GM12874 (cell line): ENCODE measurements around the gene CELSR1.

ENCODE experiments used
- TF ChIP-seq, protein P1 (sequence below): IDR thresholded peaks from 2 replicates; pipeline ENCODE4 v1.5.1; 2011; ENCODE audit warnings: low read depth, mild to moderate bottlenecking, control low read depth, low read length, moderate library complexity; ENCODE audit not compliant: insufficient read depth

The CELSR1 gene

GRCh38 chr22:46368871-46369715, 168.3 kb downstream of the CELSR1 start:
- TF ChIP-seq, protein P1, sequence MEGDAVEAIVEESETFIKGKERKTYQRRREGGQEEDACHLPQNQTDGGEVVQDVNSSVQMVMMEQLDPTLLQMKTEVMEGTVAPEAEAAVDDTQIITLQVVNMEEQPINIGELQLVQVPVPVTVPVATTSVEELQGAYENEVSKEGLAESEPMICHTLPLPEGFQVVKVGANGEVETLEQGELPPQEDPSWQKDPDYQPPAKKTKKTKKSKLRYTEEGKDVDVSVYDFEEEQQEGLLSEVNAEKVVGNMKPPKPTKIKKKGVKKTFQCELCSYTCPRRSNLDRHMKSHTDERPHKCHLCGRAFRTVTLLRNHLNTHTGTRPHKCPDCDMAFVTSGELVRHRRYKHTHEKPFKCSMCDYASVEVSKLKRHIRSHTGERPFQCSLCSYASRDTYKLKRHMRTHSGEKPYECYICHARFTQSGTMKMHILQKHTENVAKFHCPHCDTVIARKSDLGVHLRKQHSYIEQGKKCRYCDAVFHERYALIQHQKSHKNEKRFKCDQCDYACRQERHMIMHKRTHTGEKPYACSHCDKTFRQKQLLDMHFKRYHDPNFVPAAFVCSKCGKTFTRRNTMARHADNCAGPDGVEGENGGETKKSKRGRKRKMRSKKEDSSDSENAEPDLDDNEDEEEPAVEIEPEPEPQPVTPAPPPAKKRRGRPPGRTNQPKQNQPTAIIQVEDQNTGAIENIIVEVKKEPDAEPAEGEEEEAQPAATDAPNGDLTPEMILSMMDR, result no peak

GRCh38 chr22:46368422-46368821, 169.0 kb downstream of the CELSR1 start:
- TF ChIP-seq, protein P1, result no peak

- TF ChIP-seq, protein P1, result peak; percentile 100
Observed at GRCh38 chr22:46367707-46368191, 169.7 kb downstream of the CELSR1 start.

DNA sequence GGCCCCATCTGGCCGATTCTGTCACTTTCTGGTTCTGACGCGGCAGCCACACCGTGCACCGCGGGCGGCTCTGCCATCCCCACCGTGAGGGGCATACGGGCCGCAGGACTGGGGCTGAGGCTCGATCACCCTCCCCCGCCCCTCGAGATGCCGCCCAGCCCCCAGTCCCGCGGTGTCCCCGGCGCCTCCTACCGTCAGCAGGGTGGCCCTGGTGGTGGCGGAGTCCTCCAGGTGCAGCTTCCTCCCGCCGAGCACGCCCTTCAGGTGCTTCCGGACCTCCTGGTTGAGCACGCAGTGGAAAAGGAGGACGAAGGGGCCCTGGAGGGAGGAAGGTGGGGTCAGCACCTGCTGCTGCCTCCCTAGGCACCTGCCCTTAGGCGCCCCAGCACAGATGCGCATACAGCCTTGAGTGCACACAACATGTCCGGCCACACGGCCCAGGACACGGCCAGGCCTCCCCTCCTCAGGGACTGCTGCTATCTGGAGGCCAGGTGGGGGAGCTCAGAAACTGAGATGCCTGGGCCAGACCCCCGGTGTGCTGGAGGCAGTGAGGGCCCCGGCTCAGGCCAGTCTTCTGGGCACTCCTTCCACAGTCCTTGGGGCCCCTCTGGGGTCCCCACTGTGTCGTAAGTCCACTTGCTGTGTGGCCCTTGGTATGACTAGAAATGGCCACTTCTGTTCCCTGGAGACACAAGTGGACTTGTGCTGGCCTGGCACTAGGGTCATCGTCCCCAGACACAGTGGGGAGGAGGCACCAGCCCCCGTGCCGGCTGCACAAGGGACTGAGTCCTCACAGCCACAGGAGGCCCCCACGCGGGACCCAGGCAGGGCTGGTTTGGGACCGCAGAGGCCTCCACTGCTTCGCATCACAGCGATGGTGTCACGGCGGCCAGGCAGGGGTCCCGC, 170.4 kb downstream of the CELSR1 start:
- TF ChIP-seq, protein P1, result no peak

- TF ChIP-seq, protein P1, result no peak
Observed at GRCh38 chr22:46366327-46366731, 171.1 kb downstream of the CELSR1 start.

GRCh38 chr22:46365166-46365624, 172.2 kb downstream of the CELSR1 start:
- TF ChIP-seq, protein P1, result no peak

- TF ChIP-seq, protein P1, result no peak
Observed at GRCh38 chr22:46364341-46365165, 172.9 kb downstream of the CELSR1 start.
